ENCODE measurements around the gene BAHCC1.

Gene BAHCC1

DNA sequence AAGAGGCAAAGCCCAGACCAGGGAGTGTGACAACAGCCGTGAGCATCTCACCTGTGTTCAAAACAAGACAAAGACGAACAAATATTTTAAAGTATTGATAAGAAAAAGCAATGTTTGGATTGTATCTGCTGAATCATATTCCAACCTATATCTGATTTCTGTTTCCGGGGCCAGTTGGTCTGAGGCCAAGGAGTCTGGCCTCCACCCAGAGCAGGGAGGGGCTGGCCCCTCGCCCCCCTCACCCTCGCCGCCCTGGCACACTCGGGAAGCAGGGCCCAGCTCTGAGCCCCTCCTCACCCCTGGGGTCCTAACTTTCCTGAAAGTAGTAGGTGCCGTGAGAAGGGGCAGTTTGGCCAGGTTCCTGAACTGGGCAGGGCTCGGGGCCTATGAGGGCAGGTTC is 69.3 kb downstream of the BAHCC1 start:
- no peak for DNase-seq

- DNase-seq: no peak
These were observed 70.7 kb downstream of the BAHCC1 start for GRCh38 chr17:81465910-81466309.

- no peak for DNase-seq
These were observed 71.6 kb downstream of the BAHCC1 start for GRCh38 chr17:81466564-81467472.

GRCh38 chr17:81468111-81468769 is 73.0 kb downstream of the BAHCC1 start:
- DNase-seq: no peak

GRCh38 chr17:81468770-81469121 is 73.5 kb downstream of the BAHCC1 start:
- DNase-seq: no peak

- no peak for DNase-seq
These were observed 74.0 kb downstream of the BAHCC1 start for GRCh38 chr17:81469266-81469665.

DNA sequence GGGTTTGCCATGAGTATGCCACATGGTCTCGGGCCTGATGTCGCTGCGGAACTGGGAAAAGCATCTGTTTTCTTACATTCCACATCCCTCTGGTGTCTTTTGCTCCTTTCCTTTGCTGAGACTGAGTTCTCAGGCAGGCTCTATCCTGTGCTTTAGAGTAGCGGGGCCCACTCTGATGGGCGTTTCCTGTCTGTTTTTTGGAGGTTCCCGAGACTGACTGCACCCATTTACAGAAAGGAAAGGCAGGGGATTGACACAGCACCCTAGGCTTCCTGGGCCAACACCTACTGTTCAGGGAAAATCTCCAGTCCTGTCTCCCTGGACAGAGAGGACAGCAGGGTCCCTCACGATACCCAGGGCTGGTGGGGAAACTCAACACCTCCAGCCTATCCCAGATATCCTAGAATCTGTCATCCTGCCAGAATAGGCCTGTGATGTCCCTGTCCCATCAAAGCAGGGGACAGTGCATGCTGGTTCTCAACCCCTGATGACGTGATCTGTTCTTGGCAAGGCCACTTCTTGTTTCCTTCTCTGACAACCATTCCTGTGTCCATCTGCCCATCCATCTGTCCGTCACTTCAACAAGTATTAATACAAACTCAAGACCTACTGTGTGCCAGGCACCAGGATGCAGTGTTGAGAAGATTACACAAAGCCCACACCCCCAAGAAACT is 75.2 kb downstream of the BAHCC1 start:
- DNase-seq: no peak

DNA sequence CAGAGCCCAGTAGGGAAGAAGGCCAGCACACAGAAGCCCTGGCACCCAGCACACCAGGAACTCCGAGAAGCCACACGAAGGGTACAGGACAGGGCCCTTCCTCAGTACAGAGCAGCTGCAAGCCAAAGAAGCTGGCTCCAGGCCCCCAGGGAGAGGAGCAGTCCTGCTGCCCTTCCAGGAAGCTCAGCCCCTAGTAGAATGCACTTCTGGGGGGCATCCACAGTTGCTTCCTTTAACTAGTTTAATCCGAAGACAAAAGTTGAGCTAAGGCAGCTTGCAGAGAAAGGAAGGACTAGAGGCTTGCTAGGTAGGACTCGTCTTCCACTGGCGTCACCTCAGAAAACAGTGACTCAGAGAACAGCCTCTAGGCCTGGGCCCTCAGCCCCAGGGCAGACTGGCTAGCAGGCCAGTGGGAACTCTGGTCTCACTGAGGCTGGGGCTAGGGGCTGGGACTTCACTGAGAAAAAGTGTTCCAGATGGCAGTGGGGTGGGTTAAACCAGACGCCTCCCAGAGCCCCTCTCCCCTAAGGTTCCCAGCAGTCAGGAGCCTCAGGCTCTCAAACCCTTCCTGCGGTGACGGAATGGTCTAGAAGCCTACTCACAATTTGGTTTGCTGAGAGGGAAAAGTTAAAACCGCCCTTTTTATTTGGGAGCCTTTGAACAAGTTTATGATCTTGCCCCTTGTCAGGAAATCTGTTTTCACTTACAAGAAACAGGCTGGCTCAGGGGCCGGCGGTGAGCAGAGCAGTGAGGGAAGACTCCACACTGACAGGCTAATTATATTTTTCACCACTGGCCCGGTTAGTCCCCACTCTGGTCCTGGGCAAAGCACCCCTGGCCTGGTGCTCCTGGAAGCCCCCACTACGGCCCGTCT is 75.9 kb downstream of the BAHCC1 start:
- DNase-seq: no peak

DNA sequence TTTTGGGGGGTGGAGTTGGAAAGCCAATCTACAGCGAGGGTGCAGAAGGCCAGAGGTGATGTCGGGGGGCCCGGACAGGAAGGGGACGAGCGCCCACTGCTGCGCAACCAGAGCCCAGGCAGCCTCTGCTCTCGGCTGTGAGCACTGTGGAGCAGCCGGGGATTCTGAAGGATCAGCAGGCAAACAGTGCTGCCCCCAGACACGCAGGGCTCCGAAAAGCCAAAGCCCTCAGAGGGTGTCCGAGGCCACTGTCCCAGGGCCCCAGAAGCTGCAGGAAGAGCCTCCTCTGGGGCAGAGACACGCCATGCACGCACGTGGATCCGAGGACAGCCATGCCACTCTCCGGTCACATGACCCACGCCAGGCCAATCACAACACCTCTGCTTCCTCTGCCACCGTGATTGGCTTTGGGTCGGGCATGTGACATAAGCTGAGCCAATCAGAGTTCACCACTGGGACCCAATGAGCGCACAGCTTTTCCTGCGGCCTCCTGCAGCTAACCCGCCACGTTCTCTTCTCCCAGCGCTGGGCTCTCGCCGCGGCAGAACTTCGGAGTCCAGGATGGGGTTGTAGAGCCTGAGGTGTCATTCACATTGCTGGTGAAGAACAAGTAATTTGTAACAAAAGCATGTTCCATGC is 76.7 kb downstream of the BAHCC1 start:
- no peak for DNase-seq

DNA sequence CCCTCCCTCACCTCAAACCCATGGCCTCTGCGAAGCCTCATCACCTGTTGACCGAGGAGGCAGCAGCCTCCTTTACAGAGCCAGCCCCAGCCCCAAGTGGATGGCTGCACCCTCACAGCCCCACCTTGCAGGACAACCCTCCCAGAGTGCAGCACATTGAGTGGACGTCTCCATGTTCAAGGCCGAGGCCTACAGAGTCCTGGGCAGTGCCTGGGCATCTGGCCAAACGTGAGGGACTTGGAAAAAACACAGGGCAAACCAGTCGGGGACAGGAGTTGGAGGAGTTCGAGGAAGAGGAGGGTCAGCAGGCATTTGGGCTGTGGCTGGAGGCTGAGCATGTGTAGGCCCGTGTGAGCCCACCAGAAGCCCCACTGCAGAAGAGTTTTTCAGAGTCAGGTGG is 77.8 kb downstream of the BAHCC1 start:
- DNase-seq: no peak

DNA sequence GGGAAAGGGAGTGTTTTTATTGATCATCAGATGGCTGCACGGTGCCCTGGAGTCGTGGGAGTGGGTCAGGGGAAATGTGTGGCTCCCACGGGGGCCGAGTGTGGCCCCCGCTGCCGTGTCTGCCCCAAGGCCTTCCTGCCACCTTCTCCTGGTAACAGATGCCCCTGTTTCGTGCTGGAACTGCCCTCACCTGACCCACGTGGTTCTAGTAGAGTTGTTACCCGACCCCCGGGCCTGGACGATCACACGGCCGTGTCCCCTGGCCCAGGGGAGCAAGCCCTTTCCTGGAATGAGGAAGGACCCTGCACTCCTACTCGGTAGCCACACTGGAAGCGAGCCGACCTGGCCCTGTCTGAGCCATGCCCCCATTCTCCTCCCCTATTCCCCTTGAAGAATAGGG is 79.7 kb downstream of the BAHCC1 start:
- no peak for DNase-seq

- no peak for DNase-seq
These were observed 80.8 kb downstream of the BAHCC1 start for GRCh38 chr17:81476097-81476496.

DNA sequence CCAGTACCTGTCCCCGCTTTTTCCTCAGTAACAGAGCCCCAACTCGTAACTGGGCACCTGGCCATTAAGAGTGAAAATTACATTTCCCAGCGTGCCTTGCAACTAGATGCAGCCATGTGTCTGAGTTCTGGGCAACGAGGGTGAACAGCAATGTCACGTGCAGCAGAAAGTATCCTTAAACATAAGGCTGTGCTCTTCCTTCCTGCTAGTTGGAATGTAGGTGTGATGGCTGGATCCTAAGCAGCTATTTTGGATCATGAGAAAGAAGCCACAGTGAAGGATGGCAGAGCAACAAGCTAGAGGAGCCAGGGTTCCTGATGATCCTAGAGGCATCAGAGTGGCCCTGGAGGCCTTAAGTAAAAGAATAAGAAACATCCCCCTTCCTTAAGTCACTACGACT is 81.4 kb downstream of the BAHCC1 start:
- DNase-seq: no peak

DNA sequence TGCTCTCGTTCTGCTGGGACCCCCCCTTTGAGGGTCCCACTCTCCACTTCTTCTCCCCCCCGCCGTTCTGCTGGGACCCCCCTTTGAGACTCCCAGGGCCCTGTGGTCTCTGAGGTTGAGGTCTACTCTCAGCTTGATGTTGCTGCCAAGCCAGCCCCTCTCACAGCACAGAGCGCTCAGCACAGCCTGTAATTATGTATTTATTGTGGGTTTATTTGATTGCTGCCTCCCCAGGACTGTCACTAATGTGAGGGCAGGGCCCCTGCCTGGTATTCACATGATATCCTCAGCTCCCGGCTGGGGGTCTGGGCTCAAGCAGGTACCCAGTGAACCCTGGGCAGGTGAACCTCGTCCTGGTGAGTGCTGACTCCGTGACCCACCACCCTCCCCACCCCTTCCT is 81.9 kb downstream of the BAHCC1 start:
- no peak for DNase-seq

- DNase-seq: no peak
These were observed 82.9 kb downstream of the BAHCC1 start for GRCh38 chr17:81478119-81478518.

DNA sequence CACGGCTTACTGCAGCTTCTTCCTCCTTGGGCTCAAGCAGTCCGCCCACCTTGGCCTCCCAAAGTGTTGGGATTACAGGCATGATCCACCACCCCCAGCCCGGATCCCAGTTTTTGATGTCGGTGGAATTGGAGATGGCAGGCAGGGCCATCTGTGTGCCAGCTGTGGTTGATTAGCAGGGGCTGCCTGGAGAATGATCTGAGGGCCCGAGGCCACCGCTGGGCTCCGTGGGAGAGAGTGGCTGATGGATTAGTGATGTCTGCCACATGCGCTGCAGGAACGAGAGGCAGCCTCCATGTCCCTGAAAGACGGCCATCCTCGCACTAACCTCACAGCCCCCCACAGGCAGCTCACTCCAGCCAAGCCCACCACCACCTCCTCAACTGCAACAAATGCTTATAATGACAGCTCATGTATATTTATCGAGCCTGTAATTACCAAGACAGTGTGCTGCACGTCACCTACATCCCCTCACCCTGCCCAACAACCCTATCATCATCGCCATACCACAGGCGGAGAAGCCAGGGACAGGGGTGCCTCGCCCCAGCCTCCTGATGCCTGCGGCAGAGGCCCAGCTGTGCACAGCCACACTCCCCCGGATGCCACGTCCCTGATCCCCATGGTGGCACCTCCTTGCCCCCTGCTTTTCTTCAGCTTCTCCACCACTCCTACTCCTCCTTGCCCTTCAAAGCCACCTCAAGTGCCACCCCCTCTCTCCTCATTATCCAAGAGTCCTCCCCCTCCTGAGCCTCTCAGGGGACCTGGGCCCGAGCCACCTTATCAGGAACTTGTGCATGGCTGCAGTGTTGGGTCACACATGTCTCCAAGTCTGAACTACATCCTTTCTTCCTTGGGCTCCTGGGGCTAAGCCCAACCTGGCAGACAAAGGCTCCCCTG is 84.2 kb downstream of the BAHCC1 start:
- DNase-seq: no peak

GRCh38 chr17:81480140-81481072 is 85.1 kb downstream of the BAHCC1 start:
- DNase-seq: no peak

DNA sequence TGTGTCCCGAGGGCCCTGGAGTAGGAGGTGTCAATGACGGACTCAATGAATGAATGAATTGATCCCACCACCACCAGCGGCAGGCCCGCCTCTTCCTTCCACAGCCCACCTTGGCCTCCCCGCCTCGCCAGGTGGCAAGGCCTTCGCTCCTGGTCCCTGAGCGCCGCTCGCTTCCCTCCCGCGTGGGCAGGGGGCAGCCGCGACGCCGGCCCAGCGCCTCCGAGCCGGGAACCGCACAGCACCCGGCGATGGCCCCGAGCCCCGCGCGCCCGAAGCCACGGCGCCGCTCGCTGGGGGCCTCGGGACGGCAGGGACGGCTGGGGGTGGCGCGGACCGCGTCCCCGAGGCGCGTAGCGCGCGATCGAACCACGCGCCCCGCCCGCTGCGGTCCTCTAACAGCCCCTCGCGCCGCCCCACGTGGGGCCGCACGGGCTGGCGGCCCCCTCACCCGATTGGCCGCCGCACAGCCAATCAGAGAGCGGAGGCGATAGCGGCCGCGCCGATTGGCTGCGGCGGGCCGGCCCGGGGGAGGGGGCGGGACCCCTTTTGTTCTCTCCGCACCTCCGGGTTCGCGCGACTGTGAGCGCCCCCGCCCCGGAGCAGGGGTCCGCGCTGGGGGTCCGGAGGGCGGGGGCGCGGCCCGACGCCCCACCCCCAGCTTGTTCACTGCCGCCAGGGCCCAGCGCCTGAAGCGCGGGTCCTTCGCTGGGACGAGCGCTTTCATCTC is 86.0 kb downstream of the BAHCC1 start:
- peak; percentile 51 for DNase-seq

- DNase-seq: no peak
These were observed 86.7 kb downstream of the BAHCC1 start for GRCh38 chr17:81481815-81482505.

Data from NCI-H1436 treated with DMSO at 0.1 percent for 48 hours (cell line).